Measurements from ENCODE around the gene HOXA4.

GRCh38 chr7:27163288-27164044 lies 32.9 kb upstream of the HOXA4 start:
- no peak for TF ChIP-seq EZH2 (IDR thresholded peaks at IDR 0.05; ENCODE audit: low read length, missing control alignments)
- TF ChIP-seq, protein P1, sequence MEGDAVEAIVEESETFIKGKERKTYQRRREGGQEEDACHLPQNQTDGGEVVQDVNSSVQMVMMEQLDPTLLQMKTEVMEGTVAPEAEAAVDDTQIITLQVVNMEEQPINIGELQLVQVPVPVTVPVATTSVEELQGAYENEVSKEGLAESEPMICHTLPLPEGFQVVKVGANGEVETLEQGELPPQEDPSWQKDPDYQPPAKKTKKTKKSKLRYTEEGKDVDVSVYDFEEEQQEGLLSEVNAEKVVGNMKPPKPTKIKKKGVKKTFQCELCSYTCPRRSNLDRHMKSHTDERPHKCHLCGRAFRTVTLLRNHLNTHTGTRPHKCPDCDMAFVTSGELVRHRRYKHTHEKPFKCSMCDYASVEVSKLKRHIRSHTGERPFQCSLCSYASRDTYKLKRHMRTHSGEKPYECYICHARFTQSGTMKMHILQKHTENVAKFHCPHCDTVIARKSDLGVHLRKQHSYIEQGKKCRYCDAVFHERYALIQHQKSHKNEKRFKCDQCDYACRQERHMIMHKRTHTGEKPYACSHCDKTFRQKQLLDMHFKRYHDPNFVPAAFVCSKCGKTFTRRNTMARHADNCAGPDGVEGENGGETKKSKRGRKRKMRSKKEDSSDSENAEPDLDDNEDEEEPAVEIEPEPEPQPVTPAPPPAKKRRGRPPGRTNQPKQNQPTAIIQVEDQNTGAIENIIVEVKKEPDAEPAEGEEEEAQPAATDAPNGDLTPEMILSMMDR (conservative IDR thresholded peaks at IDR 0.05 in 1 of 2, IDR thresholded peaks at IDR 0.05 in 1 of 2; ENCODE audit: low read depth in 1 of 2, low read length in 2 of 2): no peak

All from fibroblast of lung (primary cell).